ENCODE results near the gene PODXL.

DNA sequence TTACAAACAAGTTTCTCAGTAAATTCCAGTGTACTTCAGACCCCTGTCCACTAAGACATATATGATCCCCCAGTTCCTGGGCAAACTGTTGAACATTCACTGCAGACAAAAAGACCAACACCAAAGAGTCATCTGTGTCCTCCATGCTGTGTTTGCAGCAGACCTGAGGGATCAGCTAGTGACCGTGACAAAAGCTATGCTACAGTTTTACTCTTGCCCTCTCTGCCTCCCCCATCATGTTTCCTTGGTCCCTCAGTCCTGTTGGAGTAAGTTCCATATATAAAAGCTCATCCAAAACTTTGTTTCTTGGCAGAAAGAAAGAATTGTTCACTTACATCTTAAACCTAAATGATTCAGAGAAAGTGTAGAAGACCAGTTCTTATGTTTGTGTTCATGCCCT, 56.1 kb downstream of the PODXL start:
- TF ChIP-seq EZH2phosphoT487 (IDR thresholded peaks at IDR 0.05; ENCODE audit: low read length): no peak
- TF ChIP-seq, protein P1, sequence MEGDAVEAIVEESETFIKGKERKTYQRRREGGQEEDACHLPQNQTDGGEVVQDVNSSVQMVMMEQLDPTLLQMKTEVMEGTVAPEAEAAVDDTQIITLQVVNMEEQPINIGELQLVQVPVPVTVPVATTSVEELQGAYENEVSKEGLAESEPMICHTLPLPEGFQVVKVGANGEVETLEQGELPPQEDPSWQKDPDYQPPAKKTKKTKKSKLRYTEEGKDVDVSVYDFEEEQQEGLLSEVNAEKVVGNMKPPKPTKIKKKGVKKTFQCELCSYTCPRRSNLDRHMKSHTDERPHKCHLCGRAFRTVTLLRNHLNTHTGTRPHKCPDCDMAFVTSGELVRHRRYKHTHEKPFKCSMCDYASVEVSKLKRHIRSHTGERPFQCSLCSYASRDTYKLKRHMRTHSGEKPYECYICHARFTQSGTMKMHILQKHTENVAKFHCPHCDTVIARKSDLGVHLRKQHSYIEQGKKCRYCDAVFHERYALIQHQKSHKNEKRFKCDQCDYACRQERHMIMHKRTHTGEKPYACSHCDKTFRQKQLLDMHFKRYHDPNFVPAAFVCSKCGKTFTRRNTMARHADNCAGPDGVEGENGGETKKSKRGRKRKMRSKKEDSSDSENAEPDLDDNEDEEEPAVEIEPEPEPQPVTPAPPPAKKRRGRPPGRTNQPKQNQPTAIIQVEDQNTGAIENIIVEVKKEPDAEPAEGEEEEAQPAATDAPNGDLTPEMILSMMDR (IDR thresholded peaks at IDR 0.05; ENCODE audit: low read length): no peak

Data from MM.1S (cell line).